Mesenchymal stem cell (in vitro differentiated cells and primary cell): ENCODE data around the gene SNTG2.

Experiments used
- DNase-seq: peaks from one replicate; pipeline ENCODE4 v3.0.0-alpha.2; 2013
- H2AFZ ChIP-seq: one replicate; pipeline ENCODE4 v1.6.1; 2013; ENCODE audit warnings: low read depth, mild to moderate bottlenecking, control low read depth, inconsistent platforms, low read length, moderate library complexity
- H2AK5ac ChIP-seq: 2 replicates; pipeline ENCODE4 v1.6.1; 2013; ENCODE audit warnings: low read length, moderate library complexity, mild to moderate bottlenecking, inconsistent platforms; ENCODE audit not compliant: severe bottlenecking
- H2BK120ac ChIP-seq: one replicate; pipeline ENCODE4 v1.6.1; 2013; ENCODE audit warnings: low read depth, mild to moderate bottlenecking, inconsistent platforms, low read length, moderate library complexity
- H2BK12ac ChIP-seq, 2 experiments: one replicate each; pipeline ENCODE4 v1.6.1; 2013; ENCODE audit warnings: inconsistent platforms in 2 of 2, low read length in 2 of 2, mild to moderate bottlenecking in 2 of 2, moderate library complexity in 2 of 2, control low read depth in 1 of 2
- H2BK15ac ChIP-seq: one replicate; pipeline ENCODE4 v1.6.1; 2013; ENCODE audit warnings: mild to moderate bottlenecking, low read depth, inconsistent platforms; ENCODE audit not compliant: poor library complexity, severe bottlenecking
- H2BK5ac ChIP-seq: 2 replicates; pipeline ENCODE4 v1.6.1; 2013; ENCODE audit warnings: low read depth, mild to moderate bottlenecking, low read length, control low read depth, inconsistent platforms; ENCODE audit not compliant: poor library complexity, severe bottlenecking
- H3K14ac ChIP-seq, 2 experiments: one replicate each; pipeline ENCODE4 v1.6.1; 2013; ENCODE audit warnings: inconsistent platforms in 2 of 2, low read length in 2 of 2, control low read depth in 1 of 2, mild to moderate bottlenecking in 1 of 2, moderate library complexity in 1 of 2
- H3K18ac ChIP-seq, 2 experiments: one replicate each; pipeline ENCODE4 v1.6.1; 2013; ENCODE audit warnings: inconsistent platforms in 2 of 2, low read length in 2 of 2, control low read depth in 1 of 2, low read depth in 1 of 2, mild to moderate bottlenecking in 1 of 2
- H3K23ac ChIP-seq, 2 experiments: one replicate each; pipeline ENCODE4 v1.6.1; 2013; ENCODE audit warnings: inconsistent platforms in 2 of 2, low read length in 2 of 2, mild to moderate bottlenecking in 2 of 2, moderate library complexity in 2 of 2, control low read depth in 1 of 2
- H3K27ac ChIP-seq: 2 replicates; pipeline ENCODE4 v1.5.1; 2013; ENCODE audit warnings: mild to moderate bottlenecking, moderate library complexity, low read length, control low read depth, inconsistent platforms; ENCODE audit not compliant: poor library complexity, severe bottlenecking
- H3K27me3 ChIP-seq, 2 experiments: 2 replicates each; pipeline versions ENCODE4 v1.6.1 to v1.7.0; 2013; ENCODE audit warnings: low read length in 2 of 2, mild to moderate bottlenecking in 2 of 2, moderate library complexity in 2 of 2, control low read depth in 1 of 2, inconsistent platforms in 1 of 2; ENCODE audit not compliant: control insufficient read depth in 1 of 2, insufficient read depth in 1 of 2
- H3K36me3 ChIP-seq, 2 experiments: 2 replicates each; pipeline versions ENCODE4 v1.6.1 to v1.7.0; 2013; ENCODE audit warnings: low read length in 2 of 2, control low read depth in 1 of 2, inconsistent platforms in 1 of 2, low read depth in 1 of 2, mild to moderate bottlenecking in 1 of 2; ENCODE audit not compliant: insufficient read depth in 2 of 2, control insufficient read depth in 1 of 2
- H3K4ac ChIP-seq, 2 experiments: one replicate each; pipeline ENCODE4 v1.6.1; 2013; ENCODE audit warnings: inconsistent platforms in 2 of 2, low read length in 2 of 2, mild to moderate bottlenecking in 2 of 2, moderate library complexity in 2 of 2, control low read depth in 1 of 2, low read depth in 1 of 2
- H3K4me1 ChIP-seq: 2 replicates; pipeline ENCODE4 v1.6.1; 2013; ENCODE audit warnings: low read depth, low read length, control low read depth; ENCODE audit not compliant: control insufficient read depth, insufficient read depth
- H3K4me2 ChIP-seq: 2 replicates; pipeline ENCODE4 v1.6.1; 2013; ENCODE audit warnings: low read length, mild to moderate bottlenecking, inconsistent platforms; ENCODE audit not compliant: poor library complexity, severe bottlenecking
- H3K4me3 ChIP-seq, 2 experiments: 2 replicates each; pipeline versions ENCODE4 v1.5.1 to v1.7.0; 2013; ENCODE audit warnings: low read length in 2 of 2, mild to moderate bottlenecking in 2 of 2, control low read depth in 1 of 2, low read depth in 1 of 2; ENCODE audit not compliant: insufficient read depth in 1 of 2
- H3K79me1 ChIP-seq: replicated peaks from 2 replicates; pipeline ENCODE4 v1.6.1; 2013; ENCODE audit warnings: mild to moderate bottlenecking, control low read depth, low read length, inconsistent platforms; ENCODE audit not compliant: poor library complexity, severe bottlenecking
- H3K9ac ChIP-seq: 2 replicates; pipeline ENCODE4 v1.7.0; 2013; ENCODE audit warnings: mild to moderate bottlenecking, low read length, moderate library complexity
- H3K9me3 ChIP-seq: 2 replicates; pipeline ENCODE4 v1.7.0; 2013; ENCODE audit warnings: mild to moderate bottlenecking, low read length; ENCODE audit not compliant: control insufficient read depth
- H4K8ac ChIP-seq: one replicate; pipeline ENCODE4 v1.6.1; 2013; ENCODE audit warnings: inconsistent platforms, mild to moderate bottlenecking, low read length, moderate library complexity
- H4K91ac ChIP-seq: one replicate; pipeline ENCODE4 v1.6.1; 2013; ENCODE audit warnings: mild to moderate bottlenecking, low read length, inconsistent platforms
- WGBS: methylation state at CpG from one replicate; pipeline ENCODE4 v1.1.7; 2013; ENCODE audit warnings: mixed read lengths; 5-methylcytosine and 5-hydroxymethylcytosine counted together

SNTG2 gene

GRCh38 chr2:1033069-1033468 lies 82.4 kb downstream of the SNTG2 start:
- no peak overlapping the region for H3K14ac ChIP-seq
- H3K23ac ChIP-seq: no peak overlapping the region
- 78% methylated on average over 3 of the region's 3 CpGs for WGBS
- no peak overlapping the region for H3K18ac ChIP-seq
- H2AK5ac ChIP-seq: no peak overlapping the region
- no peak overlapping the region for H3K4me2 ChIP-seq
- H2BK12ac ChIP-seq: no peak overlapping the region
- H3K9me3 ChIP-seq: no peaks in the 10 kb centered on the region
- no peak overlapping the region for H2BK5ac ChIP-seq
- H3K4me3 ChIP-seq: no peak overlapping the region
- no peak overlapping the region for H2BK120ac ChIP-seq
- H3K36me3 ChIP-seq: no peaks in the 10 kb centered on the region
- no peak overlapping the region for H2BK15ac ChIP-seq
- no peak overlapping the region for H3K27ac ChIP-seq
- H4K91ac ChIP-seq: no peak overlapping the region
- H4K8ac ChIP-seq: no peak overlapping the region
- no peak overlapping the region for H2AFZ ChIP-seq
- no peak overlapping the region for H3K9ac ChIP-seq
- H3K27me3 ChIP-seq: peaks cover 0 to 4% of the 10 kb centered on the region in 2 experiments
- DNase-seq: no peak
- no peak overlapping the region for H3K4ac ChIP-seq
- no peaks in the 10 kb centered on the region for H3K79me1 ChIP-seq
- peaks cover 1% of the 10 kb centered on the region for H3K4me1 ChIP-seq

GRCh38 chr2:1037066-1037465 lies 86.4 kb downstream of the SNTG2 start:
- Histone ChIP-seq H3K79me1 (no peaks in the 10 kb centered on the region), H2AK5ac (no peak overlapping the region), H3K4me1 (peaks cover 2% of the 10 kb centered on the region), H2BK15ac (no peak overlapping the region), H3K9ac (no peak overlapping the region), H3K9me3 (no peaks in the 10 kb centered on the region), H3K27ac (no peak overlapping the region), H3K4me3 (no peak overlapping the region), H3K18ac (no peak overlapping the region), H3K23ac (no peak overlapping the region), H4K8ac (no peak overlapping the region), H3K4ac (no peak overlapping the region), H4K91ac (no peak overlapping the region), H3K27me3 (peaks cover 0 to 7% of the 10 kb centered on the region in 2 experiments), H3K4me2 (no peak overlapping the region), H2AFZ (no peak overlapping the region), H2BK120ac (no peak overlapping the region), H3K36me3 (no peaks in the 10 kb centered on the region), H3K14ac (no peak overlapping the region), H2BK5ac (no peak overlapping the region), H2BK12ac (no peak overlapping the region)
- no peak for DNase-seq
- WGBS: 85% methylated on average over 3 of the region's 4 CpGs

GRCh38 chr2:1039549-1039948 lies 88.9 kb downstream of the SNTG2 start:
- H3K4me2 ChIP-seq: no peak overlapping the region
- H2AK5ac ChIP-seq: no peak overlapping the region
- H3K27ac ChIP-seq: no peak overlapping the region
- no peak overlapping the region for H2AFZ ChIP-seq
- no peak overlapping the region for H3K9ac ChIP-seq
- no peaks in the 10 kb centered on the region for H3K79me1 ChIP-seq
- H2BK5ac ChIP-seq: no peak overlapping the region
- H3K18ac ChIP-seq: no peak overlapping the region
- WGBS: 96% methylated on average over 3 of the region's 5 CpGs
- peaks cover 2% of the 10 kb centered on the region for H3K4me1 ChIP-seq
- H3K14ac ChIP-seq: no peak overlapping the region
- no peak overlapping the region for H3K23ac ChIP-seq
- DNase-seq: no peak
- H4K8ac ChIP-seq: no peak overlapping the region
- no peak overlapping the region for H3K4me3 ChIP-seq
- no peak overlapping the region for H2BK120ac ChIP-seq
- H3K9me3 ChIP-seq: no peaks in the 10 kb centered on the region
- H2BK12ac ChIP-seq: no peak overlapping the region
- H3K27me3 ChIP-seq: peaks cover 0 to 7% of the 10 kb centered on the region in 2 experiments
- H3K36me3 ChIP-seq: no peaks in the 10 kb centered on the region
- H3K4ac ChIP-seq: no peak overlapping the region
- H4K91ac ChIP-seq: no peak overlapping the region
- no peak overlapping the region for H2BK15ac ChIP-seq

GRCh38 chr2:1041012-1041805 lies 90.6 kb downstream of the SNTG2 start:
- no peak overlapping the region for H2BK5ac ChIP-seq
- no peaks in the 10 kb centered on the region for H3K36me3 ChIP-seq
- no peaks in the 10 kb centered on the region for H3K9me3 ChIP-seq
- H3K79me1 ChIP-seq: no peaks in the 10 kb centered on the region
- H3K4ac ChIP-seq: no peak overlapping the region
- H3K4me1 ChIP-seq: peaks cover 2% of the 10 kb centered on the region
- H2AFZ ChIP-seq: no peak overlapping the region
- H2AK5ac ChIP-seq: no peak overlapping the region
- no peak overlapping the region for H3K4me2 ChIP-seq
- no peak overlapping the region for H2BK120ac ChIP-seq
- DNase-seq: no peak
- no peak overlapping the region for H2BK15ac ChIP-seq
- no peak overlapping the region for H4K8ac ChIP-seq
- H3K27me3 ChIP-seq: peaks cover 0 to 3% of the 10 kb centered on the region in 2 experiments
- no peak overlapping the region for H4K91ac ChIP-seq
- no peak overlapping the region for H2BK12ac ChIP-seq
- H3K14ac ChIP-seq: no peak overlapping the region
- no peak overlapping the region for H3K4me3 ChIP-seq
- H3K27ac ChIP-seq: no peak overlapping the region
- no peak overlapping the region for H3K23ac ChIP-seq
- WGBS: 73% methylated on average over 8 of the region's 9 CpGs
- H3K18ac ChIP-seq: no peak overlapping the region
- no peak overlapping the region for H3K9ac ChIP-seq
